BJ (cell line): ENCODE measurements around the gene KIAA1671. TPM values are rescaled to one million over a fixed set of nuclear protein-coding genes. Genes with fewer than 3 reads are reported as not detected.

ENCODE experiments used
- CTCF ChIA-PET: fragments of 350-600 bp; formaldehyde crosslinking; extraction: SDS; loops from one replicate; lab custom pipeline; 2021; ENCODE audit warnings: antibody characterized with exemption, inconsistent platforms; lab: Yijun Ruan, JAX
- POLR2A ChIA-PET: fragments of 300-600 bp; sonication (Branson Sonifier 250); formaldehyde crosslinking; extraction: SDS; loops from one replicate; lab custom pipeline; 2021; ENCODE audit warnings: antibody characterized with exemption; lab: Charles Lee
- DNase-seq: peaks from one replicate; pipeline ENCODE4 v3.0.0-alpha.2; 2011; ENCODE audit warnings: low read depth
- H3K27me3 ChIP-seq: 2 replicates; pipeline ENCODE4 v1.6.0; 2011; ENCODE audit warnings: low read length; ENCODE audit not compliant: control insufficient read depth, insufficient read depth
- H3K36me3 ChIP-seq: 2 replicates; pipeline ENCODE4 v1.5.1; 2011; ENCODE audit warnings: low read length; ENCODE audit not compliant: control insufficient read depth, insufficient read depth
- H3K4me3 ChIP-seq: 2 replicates; pipeline ENCODE4 v1.5.1; 2011; ENCODE audit warnings: low read depth, mild to moderate bottlenecking, control low read depth, low read length
- polyA plus RNA-seq: library from polyadenylated mRNA; depleted of rRNA; stranded (reverse); fragments of >200 nt; gene quantifications from 2 replicates; pipeline ENCODE4 v1.2.3, GENCODE V29; 2011
- TF ChIP-seq, protein P1 (sequence below): IDR thresholded peaks from 2 replicates; pipeline ENCODE4 v1.5.1; 2011; ENCODE audit warnings: low read depth, mild to moderate bottlenecking, control low read depth, inconsistent platforms, low read length, moderate library complexity; ENCODE audit not compliant: insufficient read depth

Gene KIAA1671
- polyA plus RNA-seq, 1 experiment: 0.11 TPM

GRCh38 chr22:25167834-25168601, 215.5 kb downstream of the KIAA1671 start:
- TF ChIP-seq, protein P1, sequence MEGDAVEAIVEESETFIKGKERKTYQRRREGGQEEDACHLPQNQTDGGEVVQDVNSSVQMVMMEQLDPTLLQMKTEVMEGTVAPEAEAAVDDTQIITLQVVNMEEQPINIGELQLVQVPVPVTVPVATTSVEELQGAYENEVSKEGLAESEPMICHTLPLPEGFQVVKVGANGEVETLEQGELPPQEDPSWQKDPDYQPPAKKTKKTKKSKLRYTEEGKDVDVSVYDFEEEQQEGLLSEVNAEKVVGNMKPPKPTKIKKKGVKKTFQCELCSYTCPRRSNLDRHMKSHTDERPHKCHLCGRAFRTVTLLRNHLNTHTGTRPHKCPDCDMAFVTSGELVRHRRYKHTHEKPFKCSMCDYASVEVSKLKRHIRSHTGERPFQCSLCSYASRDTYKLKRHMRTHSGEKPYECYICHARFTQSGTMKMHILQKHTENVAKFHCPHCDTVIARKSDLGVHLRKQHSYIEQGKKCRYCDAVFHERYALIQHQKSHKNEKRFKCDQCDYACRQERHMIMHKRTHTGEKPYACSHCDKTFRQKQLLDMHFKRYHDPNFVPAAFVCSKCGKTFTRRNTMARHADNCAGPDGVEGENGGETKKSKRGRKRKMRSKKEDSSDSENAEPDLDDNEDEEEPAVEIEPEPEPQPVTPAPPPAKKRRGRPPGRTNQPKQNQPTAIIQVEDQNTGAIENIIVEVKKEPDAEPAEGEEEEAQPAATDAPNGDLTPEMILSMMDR: no peak
- Histone ChIP-seq H3K36me3 (no peaks in the 10 kb centered on the region), H3K4me3 (no peak overlapping the region), H3K27me3 (no peaks in the 10 kb centered on the region)
- CTCF ChIA-PET: interaction anchor here (0.7 kb wide), 1 partner anchor 117 kb away, joined by 3 read pairs; no protein-coding TSS in a partner anchor
- POLR2A ChIA-PET: no interaction called here
- DNase-seq: no peak

GRCh38 chr22:25169278-25170031, 216.9 kb downstream of the KIAA1671 start:
- TF ChIP-seq, protein P1: no peak
- Histone ChIP-seq H3K27me3 (no peaks in the 10 kb centered on the region), H3K36me3 (no peaks in the 10 kb centered on the region), H3K4me3 (no peak overlapping the region)
- ChIA-PET POLR2A (no interaction called here), CTCF (no interaction called here)
- DNase-seq: no peak

- Histone ChIP-seq H3K36me3 (no peaks in the 10 kb centered on the region), H3K4me3 (no peak overlapping the region), H3K27me3 (no peaks in the 10 kb centered on the region)
- POLR2A ChIA-PET: no interaction called here
- TF ChIP-seq, protein P1: no peak
- CTCF ChIA-PET: no interaction called here
- no peak for DNase-seq
These were observed 218.0 kb downstream of the KIAA1671 start for GRCh38 chr22:25170426-25170980.

DNA sequence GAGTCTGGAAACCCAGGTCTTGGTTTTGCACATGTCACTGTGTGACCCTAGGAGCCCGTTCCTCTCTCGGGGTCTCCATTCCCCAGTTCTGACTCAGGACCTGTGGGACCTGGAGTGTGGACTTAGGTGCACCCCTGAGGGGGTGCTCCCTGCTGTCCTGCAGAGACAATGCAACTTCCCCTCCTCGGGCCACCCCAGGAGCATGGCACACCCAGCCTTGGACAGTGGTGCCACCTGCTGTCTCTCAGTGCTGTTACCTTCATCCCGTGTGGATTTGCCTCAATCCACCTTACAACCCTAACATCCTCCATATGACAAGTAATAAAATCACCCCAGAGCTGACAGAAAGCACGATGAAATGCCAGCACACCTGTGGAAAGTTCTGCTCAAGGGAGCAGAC, 219.6 kb downstream of the KIAA1671 start:
- DNase-seq: no peak
- Histone ChIP-seq H3K36me3 (no peaks in the 10 kb centered on the region), H3K4me3 (no peak overlapping the region), H3K27me3 (no peaks in the 10 kb centered on the region)
- POLR2A ChIA-PET: no interaction called here
- CTCF ChIA-PET: interaction anchor here (0.7 kb wide), 1 partner anchor 31 kb away, joined by 3 read pairs; no protein-coding TSS in a partner anchor
- TF ChIP-seq, protein P1: no peak

- ChIA-PET CTCF (interaction anchor here (0.6 to 0.7 kb wide), 2 partner anchors 17 to 1117 kb away, joined by 3 to 4 read pairs; no protein-coding TSS in a partner anchor), POLR2A (no interaction called here)
- H3K36me3 ChIP-seq: no peaks in the 10 kb centered on the region
- no peak overlapping the region for H3K4me3 ChIP-seq
- H3K27me3 ChIP-seq: no peaks in the 10 kb centered on the region
- TF ChIP-seq, protein P1: no peak
- DNase-seq: no peak
These were observed 221.8 kb downstream of the KIAA1671 start for GRCh38 chr22:25174156-25174887.
